ENCODE results near the gene ZNF35. TPM values are rescaled to one million over a fixed set of nuclear protein-coding genes. Genes with fewer than 3 reads are reported as not detected.

ZNF35 gene
- polyA plus RNA-seq, 1 experiment: 8.1 TPM

GRCh38 chr3:44628716-44629115, 19.8 kb upstream of the ZNF35 start:
- Histone ChIP-seq H3K4me3 (ENCODE audit: low read depth, low read length) (no peak overlapping the region), H3K9me3 (ENCODE audit: control insufficient read depth, insufficient read depth, low read length) (no peaks in the 10 kb centered on the region), H3K27me3 (ENCODE audit: control insufficient read depth, insufficient read depth, low read length) (no peaks in the 10 kb centered on the region), H3K27ac (ENCODE audit: low read depth, low read length) (no peak overlapping the region)
- no peak for TF ChIP-seq CTCF (IDR thresholded peaks at IDR 0.05; ENCODE audit: low read depth, low read length)
- no peak for DNase-seq (ENCODE audit: low read depth, low spot score)
- CTCF ChIA-PET: no interaction called here
- POLR2A ChIA-PET: no interaction called here

- H3K27ac ChIP-seq (ENCODE audit: low read depth, low read length): no peak overlapping the region
- TF ChIP-seq CTCF (IDR thresholded peaks at IDR 0.05; ENCODE audit: low read depth, low read length): no peak
- no peaks in the 10 kb centered on the region for H3K27me3 ChIP-seq (ENCODE audit: control insufficient read depth, insufficient read depth, low read length)
- POLR2A ChIA-PET: interaction anchor here (0.7 kb wide), 1 partner anchor 350 kb away, joined by 3 read pairs; no protein-coding TSS in a partner anchor
- CTCF ChIA-PET: no interaction called here
- H3K9me3 ChIP-seq (ENCODE audit: control insufficient read depth, insufficient read depth, low read length): no peaks in the 10 kb centered on the region
- H3K4me3 ChIP-seq (ENCODE audit: low read depth, low read length): no peak overlapping the region
- no peak for DNase-seq (ENCODE audit: low read depth, low spot score)
These were observed 16.3 kb upstream of the ZNF35 start for GRCh38 chr3:44632193-44632592.

- H3K27ac ChIP-seq (ENCODE audit: low read depth, low read length): no peak overlapping the region
- ChIA-PET POLR2A (no interaction called here), CTCF (no interaction called here)
- peaks cover 14% of the 10 kb centered on the region for H3K9me3 ChIP-seq (ENCODE audit: control insufficient read depth, insufficient read depth, low read length)
- DNase-seq (ENCODE audit: low read depth, low spot score): no peak
- H3K27me3 ChIP-seq (ENCODE audit: control insufficient read depth, insufficient read depth, low read length): no peaks in the 10 kb centered on the region
- no peak for TF ChIP-seq CTCF (IDR thresholded peaks at IDR 0.05; ENCODE audit: low read depth, low read length)
- H3K4me3 ChIP-seq (ENCODE audit: low read depth, low read length): no peak overlapping the region
These were observed 6.2 kb upstream of the ZNF35 start for GRCh38 chr3:44642337-44642736.

- no peak for TF ChIP-seq CTCF (IDR thresholded peaks at IDR 0.05; ENCODE audit: low read depth, low read length)
- Histone ChIP-seq H3K4me3 (ENCODE audit: low read depth, low read length) (no peak overlapping the region), H3K27ac (ENCODE audit: low read depth, low read length) (no peak overlapping the region), H3K9me3 (ENCODE audit: control insufficient read depth, insufficient read depth, low read length) (peaks cover 14% of the 10 kb centered on the region), H3K27me3 (ENCODE audit: control insufficient read depth, insufficient read depth, low read length) (no peaks in the 10 kb centered on the region)
- DNase-seq (ENCODE audit: low read depth, low spot score): no peak
- CTCF ChIA-PET: no interaction called here
- POLR2A ChIA-PET: no interaction called here
These were observed 5.5 kb upstream of the ZNF35 start for GRCh38 chr3:44643024-44643423.

GRCh38 chr3:44647771-44648170, 761 bp upstream of the ZNF35 start:
- Histone ChIP-seq H3K4me3 (ENCODE audit: low read depth, low read length) (no peak overlapping the region), H3K27ac (ENCODE audit: low read depth, low read length) (no peak overlapping the region), H3K9me3 (ENCODE audit: control insufficient read depth, insufficient read depth, low read length) (peaks cover 10% of the 10 kb centered on the region), H3K27me3 (ENCODE audit: control insufficient read depth, insufficient read depth, low read length) (no peaks in the 10 kb centered on the region)
- no peak for DNase-seq (ENCODE audit: low read depth, low spot score)
- CTCF ChIA-PET: no interaction called here
- POLR2A ChIA-PET: interaction anchor here (1.1 to 1.3 kb wide), 3 partner anchors 23 to 82 kb away, joined by 3 to 11 read pairs (median 4); partner anchors contain the start of genes ZNF197, ZNF501 and ZNF660
- no peak for TF ChIP-seq CTCF (IDR thresholded peaks at IDR 0.05; ENCODE audit: low read depth, low read length)

Measured in AG04450 (cell line).